Measurements from ENCODE around the gene IFI27L1. TPM values are rescaled to one million over a fixed set of nuclear protein-coding genes. Genes with fewer than 3 reads are reported as not detected.

The IFI27L1 gene
- total RNA-seq (2014; rRNA removed; shearing (Covaris generic)) = 8.9 and 20.8 TPM in 2 replicates

DNA sequence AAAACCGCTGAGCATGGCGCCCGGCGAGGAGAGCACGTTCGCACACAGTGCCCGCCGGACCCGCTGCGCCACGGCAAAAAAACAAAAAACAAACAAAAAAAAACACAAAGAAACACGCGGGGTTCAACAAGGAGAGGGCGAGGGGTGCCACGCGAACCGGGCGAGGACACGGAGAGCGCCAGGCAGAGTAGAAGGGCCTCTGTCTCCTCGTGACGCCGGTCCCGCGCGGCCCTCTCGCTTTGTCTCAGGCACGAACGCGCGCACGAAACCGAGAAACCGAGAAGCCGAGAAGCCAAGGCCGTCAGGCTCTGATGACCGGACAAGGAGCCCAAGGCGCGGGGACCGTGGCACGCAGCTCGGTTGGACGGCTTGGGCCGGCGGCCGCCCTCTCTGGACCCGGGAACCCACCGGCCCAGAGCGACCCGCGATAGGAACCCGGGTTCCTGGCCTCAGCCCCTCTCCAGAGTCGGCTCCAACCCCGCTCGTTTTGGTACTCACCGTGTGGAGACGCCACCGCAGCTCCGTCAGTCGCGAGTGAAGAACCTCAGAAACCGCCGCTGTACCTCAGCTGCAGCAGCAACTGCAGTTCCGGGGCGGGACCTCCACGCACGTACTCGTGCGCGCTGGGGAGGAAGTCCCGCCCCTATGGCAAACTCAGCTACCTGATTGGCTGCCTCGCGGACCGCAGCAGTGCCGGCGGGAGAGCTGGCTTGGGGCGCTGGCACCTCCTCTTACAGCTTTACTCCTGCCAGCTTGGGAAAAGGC, at the start of gene IFI27L1, which contains the start of gene DDX24:
Gene IFI27L1 (plus strand): TSS at position 690 of the 765 bp plus-strand sequence. CDS start 15,628 bp downstream, outside the sequence.
Gene DDX24 (minus strand): TSS at position 582 of the 765 bp plus-strand sequence. CDS start 1,460 bp downstream, outside the sequence.
- DNase-seq (ENCODE audit: low read depth) = peak; percentile 91

DNA sequence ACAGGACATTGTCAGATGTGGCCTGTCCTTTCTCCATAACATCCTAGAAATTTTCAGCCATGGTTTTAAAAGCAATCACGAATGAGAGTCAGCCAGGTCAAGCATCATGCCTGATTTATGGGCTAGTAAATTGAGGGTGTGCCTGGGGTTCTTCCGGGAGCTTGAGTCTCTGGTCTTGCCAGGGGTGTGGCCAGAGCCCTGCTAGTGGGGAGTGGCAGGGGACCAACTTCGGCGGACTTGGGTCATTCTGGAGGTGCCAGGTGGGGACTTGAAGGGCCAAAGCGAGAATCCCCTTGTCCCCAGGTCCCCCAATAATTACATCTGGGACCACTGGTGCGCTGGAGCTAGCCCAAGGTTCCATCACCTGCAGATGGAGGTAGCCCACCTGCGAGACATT, 49.2 kb upstream of the IFI27L1 start:
- no peak for DNase-seq (ENCODE audit: low read depth)

DNA sequence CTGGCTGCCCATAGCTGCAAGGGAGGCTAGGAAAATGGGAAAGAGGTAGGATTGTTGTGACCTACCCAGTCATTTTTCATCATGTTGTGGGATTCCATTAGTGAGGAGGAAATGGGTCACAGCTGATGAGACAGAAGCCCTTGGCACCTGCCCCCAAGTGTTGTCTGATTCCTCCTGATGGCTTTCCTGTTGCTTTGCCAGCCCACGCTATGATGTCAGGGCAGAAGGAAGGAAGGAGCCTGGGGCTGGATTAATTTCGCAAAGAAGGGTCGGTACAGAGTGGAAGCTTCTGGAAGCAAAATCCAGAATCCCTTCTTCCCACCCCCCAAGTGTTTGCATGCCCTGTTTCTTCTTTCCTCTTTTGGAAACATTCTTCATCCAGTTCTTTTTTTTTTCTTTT, 46.2 kb upstream of the IFI27L1 start:
- no peak for DNase-seq (ENCODE audit: low read depth)

DNA sequence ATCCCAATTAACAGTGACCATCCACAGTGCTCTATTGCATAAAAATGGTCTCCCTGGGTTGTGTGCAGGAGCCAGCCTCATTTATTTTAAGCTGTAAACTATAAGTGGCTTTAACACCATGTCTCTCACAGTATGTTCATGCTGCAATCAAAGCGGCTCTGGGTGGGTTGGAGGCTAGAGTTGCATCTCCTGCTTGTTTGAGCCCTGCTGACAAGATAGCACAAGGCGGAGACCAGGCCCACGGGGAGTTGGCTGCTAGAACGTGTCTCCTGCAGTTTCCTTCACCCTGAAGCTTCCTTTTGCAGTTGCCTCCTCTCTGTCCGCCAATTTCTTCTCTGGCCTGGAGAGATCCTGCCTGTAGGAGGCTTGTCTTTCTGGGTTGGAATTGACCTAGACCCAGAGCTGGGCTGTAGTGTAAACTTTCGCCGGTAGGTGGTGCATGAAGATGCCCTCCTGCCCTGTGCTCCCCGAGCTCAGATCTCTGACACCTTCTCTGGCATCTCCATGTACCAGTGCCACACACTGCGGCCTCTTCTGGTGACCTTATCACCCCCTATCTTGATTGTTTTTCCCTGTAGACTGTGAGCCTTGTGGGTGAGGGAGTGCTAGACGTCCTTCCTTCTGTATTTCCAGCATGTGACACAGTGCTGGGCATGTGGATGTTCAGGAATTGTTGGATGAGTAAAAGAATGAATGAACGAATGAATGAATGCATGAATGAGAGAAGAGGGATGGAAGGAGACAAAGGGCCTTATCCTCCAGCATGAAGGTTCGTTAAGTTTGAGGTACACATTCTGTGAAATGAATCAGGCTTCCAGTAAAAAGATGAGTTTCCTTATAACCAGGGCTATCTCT, 44.6 kb upstream of the IFI27L1 start:
- DNase-seq (ENCODE audit: low read depth) = peak; percentile 62

- no peak for DNase-seq (ENCODE audit: low read depth)
Measured at GRCh38 chr14:94037954-94038353, 43.2 kb upstream of the IFI27L1 start.

DNA sequence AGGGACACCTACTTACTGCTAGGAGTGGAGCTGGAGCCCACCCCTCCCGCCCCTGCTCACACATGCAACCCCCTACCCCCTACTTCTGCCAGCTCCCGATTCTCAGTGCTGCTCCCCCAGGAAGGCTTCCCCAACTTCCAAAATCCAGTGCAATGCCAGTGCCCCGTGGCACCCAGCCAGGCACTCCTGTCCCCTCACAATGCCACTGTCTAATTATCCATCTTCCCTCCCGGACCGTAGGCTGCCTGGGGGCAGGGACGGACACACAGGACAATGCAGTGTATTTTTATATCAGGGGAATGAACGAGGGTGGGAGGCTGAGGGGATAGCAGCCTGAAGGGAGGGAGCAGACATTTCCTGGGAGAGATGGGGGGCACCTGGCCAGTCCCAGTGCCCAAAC, 42.6 kb upstream of the IFI27L1 start:
- no peak for DNase-seq (ENCODE audit: low read depth)

GRCh38 chr14:94038921-94039629, 42.0 kb upstream of the IFI27L1 start:
- no peak for DNase-seq (ENCODE audit: low read depth)

- DNase-seq (ENCODE audit: low read depth) = no peak
Measured at GRCh38 chr14:94040247-94040646, 40.9 kb upstream of the IFI27L1 start.

DNA sequence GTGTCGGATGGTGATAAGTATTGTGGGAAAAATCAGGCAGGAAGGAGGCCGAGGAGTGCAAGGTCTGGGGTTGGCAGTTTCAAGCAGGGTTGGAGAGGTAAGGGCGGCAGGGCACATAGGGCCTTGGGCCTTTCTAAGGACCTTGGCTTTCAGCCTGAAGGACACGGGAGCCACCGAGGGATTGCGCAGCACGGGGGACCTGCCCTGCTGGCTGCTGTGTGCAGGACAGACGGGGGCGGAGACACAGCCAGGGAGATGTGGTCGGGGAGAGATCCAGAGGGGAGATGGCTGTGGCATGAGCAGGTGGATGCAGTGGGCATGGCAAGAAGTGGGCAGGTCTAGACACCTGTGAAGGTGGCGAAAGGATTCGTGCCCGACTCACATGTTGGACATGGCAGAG, 40.3 kb upstream of the IFI27L1 start:
- no peak for DNase-seq (ENCODE audit: low read depth)

- DNase-seq (ENCODE audit: low read depth) = no peak
Measured at GRCh38 chr14:94041551-94042346, 39.4 kb upstream of the IFI27L1 start.

- DNase-seq (ENCODE audit: low read depth) = no peak
Measured at GRCh38 chr14:94042433-94043091, 38.5 kb upstream of the IFI27L1 start.

DNA sequence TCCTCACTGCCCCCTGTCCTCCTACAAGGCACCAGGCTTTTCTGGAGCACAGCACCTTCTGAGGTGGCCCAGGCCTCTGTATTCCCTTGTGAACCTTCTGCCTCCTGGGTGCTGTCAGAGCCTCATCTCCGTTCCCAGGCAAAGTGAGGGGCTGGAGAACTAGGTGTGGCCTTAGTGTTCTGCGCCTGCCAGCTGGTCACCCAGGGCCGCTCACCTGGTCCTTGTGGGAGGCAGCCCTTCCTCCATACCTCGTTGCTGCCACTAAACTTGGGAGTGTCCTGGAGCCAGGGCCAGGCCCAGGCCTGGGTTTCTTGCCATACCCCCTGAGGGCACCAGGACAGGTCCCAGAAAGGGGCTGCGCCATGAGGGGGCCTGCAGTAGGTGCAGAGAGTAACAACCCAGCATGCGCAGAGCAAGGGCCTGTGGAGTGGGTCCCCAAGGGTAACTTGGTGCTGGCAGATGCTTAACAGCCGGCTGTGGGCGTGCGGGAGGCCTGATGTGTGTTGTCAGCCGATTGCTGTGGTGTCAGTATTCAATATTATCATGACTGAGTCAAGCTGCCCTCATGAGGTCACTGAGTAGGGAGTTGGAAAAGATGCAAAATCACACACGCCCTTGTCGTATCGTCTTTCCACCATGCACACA, 37.9 kb upstream of the IFI27L1 start:
- no peak for DNase-seq (ENCODE audit: low read depth)

GRCh38 chr14:94043756-94044475, 37.2 kb upstream of the IFI27L1 start:
- DNase-seq (ENCODE audit: low read depth) = no peak

GRCh38 chr14:94044476-94045091, 36.5 kb upstream of the IFI27L1 start:
- no peak for DNase-seq (ENCODE audit: low read depth)

DNA sequence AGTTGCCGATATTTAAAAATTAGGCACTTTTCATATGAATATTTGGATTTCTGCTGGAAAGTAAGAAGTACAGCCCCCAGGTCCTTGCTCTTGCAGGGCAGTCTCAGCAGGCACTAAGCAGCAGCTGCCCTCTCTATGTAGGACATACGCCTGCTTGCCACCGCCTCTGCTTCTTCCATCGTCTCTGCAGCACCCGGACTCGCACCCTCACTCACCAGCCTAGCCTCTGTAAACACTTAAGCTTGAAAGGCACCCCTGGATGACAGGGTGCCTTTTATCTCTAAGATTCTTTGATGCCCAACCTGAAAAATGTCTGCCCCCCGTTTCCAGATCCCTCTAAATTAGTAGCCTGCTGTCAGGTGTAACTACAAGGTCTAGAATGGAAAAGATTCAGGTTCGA, 36.0 kb upstream of the IFI27L1 start:
- DNase-seq (ENCODE audit: low read depth) = no peak

GRCh38 chr14:94045563-94046345, 35.4 kb upstream of the IFI27L1 start:
- no peak for DNase-seq (ENCODE audit: low read depth)

- no peak for DNase-seq (ENCODE audit: low read depth)
Measured at GRCh38 chr14:94046696-94047250, 34.3 kb upstream of the IFI27L1 start.

GRCh38 chr14:94047581-94047980, 33.5 kb upstream of the IFI27L1 start:
- DNase-seq (ENCODE audit: low read depth) = no peak
